ENCODE data around the gene HBG1.

The HBG1 gene

DNA sequence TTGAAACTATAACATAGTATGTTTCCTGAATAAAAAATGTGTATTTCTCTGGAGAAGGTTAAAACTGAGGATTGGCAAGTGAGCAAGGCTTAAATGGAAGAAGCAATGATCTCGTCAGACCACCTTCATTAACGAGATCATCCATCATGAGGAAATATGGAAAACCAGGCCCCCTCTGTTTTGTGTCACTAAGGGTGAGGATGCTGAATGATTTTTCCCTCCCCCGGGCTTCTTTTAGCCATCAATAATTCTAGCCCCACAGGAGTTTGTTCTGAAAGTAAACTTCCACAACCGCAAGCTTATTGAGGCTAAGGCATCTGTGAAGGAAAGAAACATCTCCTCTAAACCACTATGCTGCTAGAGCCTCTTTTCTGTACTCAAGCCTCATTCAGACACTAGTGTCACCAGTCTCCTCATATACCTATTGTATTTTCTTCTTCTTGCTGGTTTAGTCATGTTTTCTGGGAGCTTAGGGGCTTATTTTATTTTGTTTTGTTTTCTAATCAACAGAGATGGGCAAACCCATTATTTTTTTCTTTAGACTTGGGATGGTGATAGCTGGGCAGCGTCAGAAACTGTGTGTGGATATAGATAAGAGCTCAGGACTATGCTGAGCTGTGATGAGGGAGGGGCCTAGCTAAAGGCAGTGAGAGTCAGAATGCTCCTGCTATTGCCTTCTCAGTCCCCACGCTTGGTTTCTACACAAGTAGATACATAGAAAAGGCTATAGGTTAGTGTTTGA, 25.9 kb upstream of the HBG1 start:
- no peak overlapping the region for H3K4me2 ChIP-seq (ENCODE audit: low read depth, low read length, poor library complexity, severe bottlenecking)
- no peak overlapping the region for H3K4me3 ChIP-seq (ENCODE audit: low read length, poor library complexity, severe bottlenecking)
- TF ChIP-seq, protein P1, sequence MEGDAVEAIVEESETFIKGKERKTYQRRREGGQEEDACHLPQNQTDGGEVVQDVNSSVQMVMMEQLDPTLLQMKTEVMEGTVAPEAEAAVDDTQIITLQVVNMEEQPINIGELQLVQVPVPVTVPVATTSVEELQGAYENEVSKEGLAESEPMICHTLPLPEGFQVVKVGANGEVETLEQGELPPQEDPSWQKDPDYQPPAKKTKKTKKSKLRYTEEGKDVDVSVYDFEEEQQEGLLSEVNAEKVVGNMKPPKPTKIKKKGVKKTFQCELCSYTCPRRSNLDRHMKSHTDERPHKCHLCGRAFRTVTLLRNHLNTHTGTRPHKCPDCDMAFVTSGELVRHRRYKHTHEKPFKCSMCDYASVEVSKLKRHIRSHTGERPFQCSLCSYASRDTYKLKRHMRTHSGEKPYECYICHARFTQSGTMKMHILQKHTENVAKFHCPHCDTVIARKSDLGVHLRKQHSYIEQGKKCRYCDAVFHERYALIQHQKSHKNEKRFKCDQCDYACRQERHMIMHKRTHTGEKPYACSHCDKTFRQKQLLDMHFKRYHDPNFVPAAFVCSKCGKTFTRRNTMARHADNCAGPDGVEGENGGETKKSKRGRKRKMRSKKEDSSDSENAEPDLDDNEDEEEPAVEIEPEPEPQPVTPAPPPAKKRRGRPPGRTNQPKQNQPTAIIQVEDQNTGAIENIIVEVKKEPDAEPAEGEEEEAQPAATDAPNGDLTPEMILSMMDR (conservative IDR thresholded peaks at IDR 0.05; ENCODE audit: low read length) = no peak
- no peak for TF ChIP-seq EZH2phosphoT487 (IDR thresholded peaks at IDR 0.05; ENCODE audit: borderline replicate concordance)
- H3K36me3 ChIP-seq (ENCODE audit: insufficient read depth, low read length) = no peaks in the 10 kb centered on the region
- no peak overlapping the region for H2AFZ ChIP-seq (ENCODE audit: low read length)
- H3K9me3 ChIP-seq (ENCODE audit: insufficient read depth, low read depth, low read length) = no peaks in the 10 kb centered on the region
- no peaks in the 10 kb centered on the region for H3K9me2 ChIP-seq (replicated peaks; ENCODE audit: low read depth, low read length)
- no peak overlapping the region for H3K9ac ChIP-seq (ENCODE audit: low read depth, low read length, poor library complexity, severe bottlenecking)
- no peaks in the 10 kb centered on the region for H4K20me1 ChIP-seq (ENCODE audit: insufficient read depth, low read length, poor library complexity, severe bottlenecking)
- H3K27me3 ChIP-seq (ENCODE audit: insufficient read depth, low read length, poor library complexity, severe bottlenecking) = no peaks in the 10 kb centered on the region
- no peaks in the 10 kb centered on the region for H3K4me1 ChIP-seq (ENCODE audit: insufficient read depth, low read length, poor library complexity, severe bottlenecking)
- H3F3A ChIP-seq (ENCODE audit: low read depth) = no peaks in the 10 kb centered on the region
- no peaks in the 10 kb centered on the region for H3K79me2 ChIP-seq (ENCODE audit: insufficient read depth, low read length)

DNA sequence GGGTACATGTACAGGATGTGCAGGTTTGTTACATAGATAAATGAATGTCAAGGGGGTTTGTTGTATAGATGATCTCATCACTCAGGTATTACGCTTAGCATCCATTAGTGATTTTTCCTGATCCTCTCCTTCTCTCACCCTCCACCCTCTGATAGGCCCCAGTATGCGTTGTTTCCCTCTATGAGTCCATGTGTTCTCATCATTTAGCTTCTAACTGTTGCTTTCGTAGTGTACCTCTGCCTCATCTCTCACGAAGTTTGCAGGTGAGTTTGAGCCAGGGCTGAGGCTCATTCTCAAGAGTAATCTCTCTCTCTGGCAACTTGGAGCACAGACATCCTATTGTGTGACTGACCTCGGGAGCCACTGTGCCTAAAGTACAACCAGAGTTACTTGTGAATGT, 24.7 kb upstream of the HBG1 start:
- H3K4me2 ChIP-seq (ENCODE audit: low read depth, low read length, poor library complexity, severe bottlenecking) = no peak overlapping the region
- no peak for TF ChIP-seq EZH2phosphoT487 (IDR thresholded peaks at IDR 0.05; ENCODE audit: borderline replicate concordance)
- TF ChIP-seq, protein P1 (conservative IDR thresholded peaks at IDR 0.05; ENCODE audit: low read length) = no peak
- H3K9me3 ChIP-seq (ENCODE audit: insufficient read depth, low read depth, low read length) = no peaks in the 10 kb centered on the region
- H3K9me2 ChIP-seq (replicated peaks; ENCODE audit: low read depth, low read length) = no peaks in the 10 kb centered on the region
- H3K4me3 ChIP-seq (ENCODE audit: low read length, poor library complexity, severe bottlenecking) = no peak overlapping the region
- H2AFZ ChIP-seq (ENCODE audit: low read length) = no peak overlapping the region
- H3K79me2 ChIP-seq (ENCODE audit: insufficient read depth, low read length) = no peaks in the 10 kb centered on the region
- no peaks in the 10 kb centered on the region for H4K20me1 ChIP-seq (ENCODE audit: insufficient read depth, low read length, poor library complexity, severe bottlenecking)
- H3K4me1 ChIP-seq (ENCODE audit: insufficient read depth, low read length, poor library complexity, severe bottlenecking) = no peaks in the 10 kb centered on the region
- H3K9ac ChIP-seq (ENCODE audit: low read depth, low read length, poor library complexity, severe bottlenecking) = no peak overlapping the region
- no peaks in the 10 kb centered on the region for H3F3A ChIP-seq (ENCODE audit: low read depth)
- H3K36me3 ChIP-seq (ENCODE audit: insufficient read depth, low read length) = no peaks in the 10 kb centered on the region
- H3K27me3 ChIP-seq (ENCODE audit: insufficient read depth, low read length, poor library complexity, severe bottlenecking) = no peaks in the 10 kb centered on the region

DNA sequence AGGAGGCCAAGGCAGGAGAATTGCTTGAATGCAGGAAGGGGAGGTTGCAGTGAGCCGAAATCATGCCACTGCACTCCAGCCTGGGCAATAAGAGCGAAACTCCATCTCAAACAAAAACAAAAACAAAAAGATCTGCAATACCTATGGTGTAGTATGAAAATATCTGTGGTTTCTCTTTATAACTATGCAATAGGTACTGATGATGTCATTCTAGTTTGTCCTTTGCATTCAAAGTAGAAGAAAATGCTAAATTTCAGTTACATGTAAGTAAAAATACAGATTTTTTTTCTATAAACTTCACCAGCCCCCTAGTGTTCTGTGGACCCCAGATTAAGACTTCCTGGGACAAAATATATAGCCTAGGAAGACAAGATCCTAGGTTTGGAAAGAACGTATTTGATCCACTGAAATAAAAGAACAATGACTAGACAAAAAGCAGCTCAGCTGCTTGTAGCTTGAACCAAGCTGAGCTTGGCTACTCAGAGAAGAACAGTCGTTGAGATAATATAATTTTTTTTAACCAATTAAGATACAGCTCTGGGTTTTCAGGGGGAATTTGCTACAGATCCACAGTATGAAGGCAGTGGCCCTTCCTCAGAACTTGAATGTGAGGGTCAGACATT, 22.8 kb upstream of the HBG1 start:
- Histone ChIP-seq H3K4me3 (ENCODE audit: low read length, poor library complexity, severe bottlenecking) (no peak overlapping the region), H3K27me3 (ENCODE audit: insufficient read depth, low read length, poor library complexity, severe bottlenecking) (no peaks in the 10 kb centered on the region), H3K9me3 (ENCODE audit: insufficient read depth, low read depth, low read length) (no peaks in the 10 kb centered on the region), H3K4me1 (ENCODE audit: insufficient read depth, low read length, poor library complexity, severe bottlenecking) (no peaks in the 10 kb centered on the region), H3K79me2 (ENCODE audit: insufficient read depth, low read length) (no peaks in the 10 kb centered on the region), H3K9ac (ENCODE audit: low read depth, low read length, poor library complexity, severe bottlenecking) (no peak overlapping the region), H3K9me2 (replicated peaks; ENCODE audit: low read depth, low read length) (no peaks in the 10 kb centered on the region), H3F3A (ENCODE audit: low read depth) (no peaks in the 10 kb centered on the region), H3K4me2 (ENCODE audit: low read depth, low read length, poor library complexity, severe bottlenecking) (no peak overlapping the region), H2AFZ (ENCODE audit: low read length) (no peak overlapping the region), H4K20me1 (ENCODE audit: insufficient read depth, low read length, poor library complexity, severe bottlenecking) (no peaks in the 10 kb centered on the region), H3K36me3 (ENCODE audit: insufficient read depth, low read length) (no peaks in the 10 kb centered on the region)
- TF ChIP-seq, protein P1 (conservative IDR thresholded peaks at IDR 0.05; ENCODE audit: low read length) = no peak
- no peak for TF ChIP-seq EZH2phosphoT487 (IDR thresholded peaks at IDR 0.05; ENCODE audit: borderline replicate concordance)

Measured in Loucy (cell line).